H7 (cell line): Measurements from ENCODE around the gene GTPBP4. TPM values are rescaled to one million over a fixed set of nuclear protein-coding genes. Genes with fewer than 3 reads are reported as not detected.

Source experiments
- DNase-seq: peaks from one replicate; pipeline ENCODE4 v3.0.0; 2012
- H3K27me3 ChIP-seq: 2 replicates; pipeline ENCODE4 v1.6.0; 2011; ENCODE audit warnings: mild to moderate bottlenecking, low read length; ENCODE audit not compliant: control insufficient read depth, insufficient read depth
- H3K36me3 ChIP-seq: replicated peaks from 2 replicates; pipeline ENCODE4 v1.5.1; 2011; ENCODE audit warnings: low read length; ENCODE audit not compliant: control insufficient read depth, insufficient read depth
- H3K4me3 ChIP-seq: 2 replicates; pipeline ENCODE4 v1.5.1; 2011; ENCODE audit warnings: low read depth, mild to moderate bottlenecking, control low read depth, low read length, moderate library complexity; ENCODE audit not compliant: insufficient read depth
- total RNA-seq: library from RNA; depleted of rRNA; stranded (reverse); fragments of >200 nt; shearing (Covaris generic); gene quantifications from 2 replicates; pipeline ENCODE4 v1.2.3, GENCODE V29; 2014

The GTPBP4 gene
- total RNA-seq, 1 experiment from 2014 or later = 40.8 TPM

DNA sequence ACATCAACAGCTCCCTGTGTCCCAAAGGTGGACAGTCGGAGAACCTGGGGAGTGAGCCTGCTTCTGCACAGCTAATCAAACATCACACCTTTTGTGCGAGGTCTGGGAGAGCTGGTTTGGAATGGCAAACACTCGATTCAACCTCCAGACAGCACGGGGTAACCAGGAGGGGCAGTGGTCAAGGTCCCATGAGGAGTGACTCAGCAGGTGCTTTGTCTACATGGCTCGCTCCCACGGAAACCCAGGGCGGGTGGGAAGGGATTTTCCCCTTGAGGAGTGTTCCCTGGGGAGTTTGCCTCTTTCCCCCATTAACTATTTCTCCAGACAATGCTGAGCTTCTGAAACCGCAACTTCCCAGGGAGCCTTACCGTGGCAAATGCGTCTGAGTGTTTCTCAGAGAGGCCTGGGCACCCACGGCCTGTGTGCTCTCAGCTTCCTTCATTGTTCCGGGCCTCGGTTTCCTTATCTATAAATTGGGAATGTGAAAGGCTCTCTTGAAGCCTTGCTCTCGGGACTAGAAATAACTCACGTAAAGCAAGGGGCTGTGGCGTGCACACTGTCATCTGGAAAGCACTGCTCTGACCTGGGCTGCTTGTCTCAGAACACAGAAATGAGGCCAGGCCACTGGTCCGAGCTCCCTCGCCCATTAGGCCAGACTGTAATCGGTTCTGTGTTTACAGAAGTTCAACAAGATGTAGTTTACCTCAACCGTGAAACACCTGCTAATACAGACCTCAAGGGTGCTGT lies 14.0 kb upstream of the GTPBP4 start:
- Histone ChIP-seq H3K36me3 (no peaks in the 10 kb centered on the region), H3K4me3 (no peak overlapping the region), H3K27me3 (no peaks in the 10 kb centered on the region)
- DNase-seq = no peak

DNA sequence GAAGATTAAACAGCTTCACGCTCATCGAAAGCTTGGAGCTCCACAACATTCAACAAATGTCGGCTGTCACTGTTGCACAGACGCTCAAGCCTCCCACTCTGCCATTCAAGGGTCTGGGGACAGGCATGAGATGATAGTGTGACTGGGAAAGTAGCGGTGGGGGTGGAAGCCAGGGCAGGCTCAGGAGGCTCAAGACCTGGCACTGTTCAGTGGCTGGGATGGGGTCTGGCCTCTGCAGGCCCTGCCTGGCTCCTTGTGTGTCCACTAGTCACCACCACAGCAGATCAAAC lies 13.5 kb upstream of the GTPBP4 start:
- no peak for DNase-seq
- Histone ChIP-seq H3K4me3 (no peak overlapping the region), H3K36me3 (no peaks in the 10 kb centered on the region), H3K27me3 (no peaks in the 10 kb centered on the region)

DNA sequence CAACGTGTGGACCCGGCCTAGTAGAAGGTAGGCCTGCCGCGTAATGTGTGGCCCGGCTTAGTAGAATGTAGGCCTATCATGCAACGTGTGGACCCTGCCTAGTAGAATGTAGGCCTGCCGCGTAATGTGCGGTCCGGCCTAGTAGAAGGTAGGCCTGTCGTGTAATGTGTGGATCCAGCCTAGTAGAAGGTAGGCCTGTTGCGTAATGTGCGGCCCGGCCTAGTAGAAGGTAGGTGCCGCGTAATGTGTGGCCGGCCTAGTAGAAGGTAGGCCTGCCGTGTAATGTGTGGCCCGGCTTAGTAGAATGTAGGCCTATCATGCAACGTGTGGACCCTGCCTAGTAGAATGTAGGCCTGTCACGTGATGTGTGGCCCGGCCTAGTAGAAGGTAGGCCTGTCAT lies 11.9 kb upstream of the GTPBP4 start:
- H3K27me3 ChIP-seq = no peaks in the 10 kb centered on the region
- DNase-seq = no peak
- no peaks in the 10 kb centered on the region for H3K36me3 ChIP-seq
- no peak overlapping the region for H3K4me3 ChIP-seq

DNA sequence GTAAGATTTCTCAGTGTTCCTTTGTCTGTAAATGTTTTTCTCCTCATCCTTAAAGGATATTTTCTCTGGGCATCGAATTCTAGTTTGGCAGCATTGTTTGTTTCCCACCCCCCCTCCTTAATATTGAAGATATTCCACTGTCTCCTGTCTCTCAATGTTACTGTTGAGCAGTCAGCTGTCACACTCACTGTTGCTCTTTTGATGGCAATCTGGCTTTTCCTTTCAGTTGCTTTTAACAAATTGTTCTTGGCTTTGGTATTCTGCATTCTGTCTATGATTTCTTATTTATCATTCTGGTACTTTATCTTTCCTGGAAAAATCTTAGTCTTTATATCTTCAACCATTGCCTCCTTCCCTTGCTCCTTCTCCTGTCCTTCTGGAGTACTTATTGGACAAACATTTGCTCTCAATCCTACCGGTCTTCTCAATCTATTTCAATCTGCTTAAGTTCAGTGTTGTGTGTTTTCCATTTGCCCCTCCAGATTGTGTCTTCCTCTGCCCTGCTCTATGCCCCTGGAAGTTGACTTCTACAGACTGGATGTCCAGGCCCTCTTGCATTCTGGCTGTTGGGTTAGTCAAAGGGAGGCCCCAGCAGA lies 9.3 kb upstream of the GTPBP4 start:
- H3K27me3 ChIP-seq = no peaks in the 10 kb centered on the region
- no peak overlapping the region for H3K4me3 ChIP-seq
- DNase-seq = no peak
- H3K36me3 ChIP-seq = no peaks in the 10 kb centered on the region

DNA sequence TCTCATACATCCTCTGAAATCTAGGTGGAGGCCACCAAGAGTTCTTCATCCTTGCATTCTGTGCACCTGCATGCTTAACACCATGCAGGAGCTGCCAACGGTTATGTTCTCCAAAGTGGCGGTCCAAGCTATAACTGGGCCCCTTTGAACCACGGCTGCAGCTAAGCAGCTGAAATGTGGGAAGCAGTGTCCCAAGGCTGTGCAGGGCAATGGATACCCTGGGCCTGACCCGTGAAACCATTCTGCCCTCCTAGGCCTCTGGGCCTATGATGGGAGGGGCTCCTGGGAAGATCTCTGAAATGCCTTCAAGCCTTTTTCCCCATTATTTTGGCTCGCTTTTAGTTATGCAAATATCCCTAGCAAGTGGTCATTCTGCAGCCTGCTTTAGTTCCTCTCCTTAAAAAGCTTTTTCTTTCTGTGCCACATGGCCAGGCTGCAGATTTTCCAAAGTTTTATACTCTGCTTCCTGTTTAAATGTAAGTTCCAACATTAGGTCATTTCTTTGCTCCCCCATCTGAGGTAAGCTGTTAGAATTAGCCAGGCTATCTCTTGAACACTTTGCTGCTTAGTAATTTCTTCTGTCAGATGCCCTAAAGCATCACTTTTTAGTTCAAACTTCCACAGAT lies 7.7 kb upstream of the GTPBP4 start:
- Histone ChIP-seq H3K36me3 (no peaks in the 10 kb centered on the region), H3K27me3 (no peaks in the 10 kb centered on the region), H3K4me3 (no peak overlapping the region)
- no peak for DNase-seq

DNA sequence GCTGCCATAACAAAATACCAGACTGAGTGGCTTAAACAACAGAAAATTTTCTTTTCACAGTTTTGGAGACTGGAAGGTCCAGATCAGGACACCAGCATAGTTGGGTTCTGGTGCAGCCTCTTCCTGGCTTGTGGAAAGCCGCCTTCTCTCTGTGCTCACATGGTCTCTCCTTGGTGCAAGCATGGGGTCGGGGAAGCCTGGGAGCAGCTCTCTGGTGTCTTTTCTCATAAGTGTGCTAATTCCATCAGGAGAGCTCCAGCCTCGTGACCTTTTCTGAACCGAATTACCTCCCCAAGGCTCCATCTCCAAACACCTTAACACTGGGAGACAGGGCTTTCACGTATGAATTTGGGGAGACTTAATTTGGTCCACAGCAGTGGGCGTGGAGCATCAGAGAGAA lies 4.8 kb upstream of the GTPBP4 start:
- DNase-seq = no peak
- Histone ChIP-seq H3K36me3 (no peaks in the 10 kb centered on the region), H3K27me3 (no peaks in the 10 kb centered on the region), H3K4me3 (no peak overlapping the region)

DNA sequence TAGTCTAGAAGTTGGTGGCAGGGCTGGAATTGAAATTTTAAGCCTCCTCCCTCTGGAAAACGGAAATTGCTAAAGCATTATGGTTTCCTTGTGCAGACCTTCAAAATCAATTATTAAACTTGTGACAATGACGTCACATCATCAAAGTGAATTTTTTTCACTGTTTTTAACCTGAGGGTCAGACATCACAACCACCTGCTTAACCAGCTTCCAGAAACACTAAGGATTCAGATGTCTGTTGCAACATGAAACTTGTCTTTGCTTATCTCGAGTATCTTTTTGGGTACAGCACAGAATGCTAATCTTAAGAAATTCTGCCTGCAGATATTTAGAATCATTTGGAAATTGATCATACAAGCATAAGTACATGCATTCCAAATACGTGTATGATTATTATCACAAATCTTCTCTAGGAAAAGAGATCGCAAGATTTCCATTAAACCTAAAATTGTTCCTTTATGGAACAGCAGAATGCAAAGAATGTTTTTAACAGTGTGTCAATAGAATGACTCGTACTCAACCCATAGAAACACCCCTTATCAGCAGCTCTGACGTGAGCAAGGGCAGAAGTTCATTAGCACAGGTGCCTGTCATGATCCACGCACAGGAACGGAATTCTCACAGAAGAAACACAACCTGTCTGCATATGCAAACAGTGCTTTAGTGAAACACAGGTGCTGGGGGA lies 4.1 kb upstream of the GTPBP4 start:
- H3K27me3 ChIP-seq = no peaks in the 10 kb centered on the region
- no peak for DNase-seq
- H3K4me3 ChIP-seq = no peak overlapping the region
- no peaks in the 10 kb centered on the region for H3K36me3 ChIP-seq

DNA sequence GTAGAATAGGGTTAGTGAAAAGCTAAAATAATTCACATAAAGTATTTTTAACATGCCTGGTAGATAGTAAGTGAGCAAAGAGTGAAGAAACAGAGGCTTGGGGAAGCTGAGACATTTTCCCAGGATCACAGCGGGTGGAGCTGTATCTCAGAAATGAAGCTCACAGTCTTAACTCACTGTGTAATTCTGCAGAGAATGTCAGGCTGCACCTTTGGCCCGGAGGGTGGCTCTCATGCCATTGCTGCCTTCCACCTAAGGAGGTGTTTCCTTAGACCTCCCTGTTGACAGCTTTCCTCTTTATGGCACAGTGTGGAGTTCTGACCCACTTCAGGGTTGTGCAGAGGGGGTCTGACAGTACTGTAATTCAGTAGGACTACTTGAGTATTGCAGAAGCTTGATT lies 2.9 kb upstream of the GTPBP4 start:
- Histone ChIP-seq H3K27me3 (no peaks in the 10 kb centered on the region), H3K4me3 (no peak overlapping the region), H3K36me3 (no peaks in the 10 kb centered on the region; the same call in 1 of the 2 replicates)
- DNase-seq = no peak

DNA sequence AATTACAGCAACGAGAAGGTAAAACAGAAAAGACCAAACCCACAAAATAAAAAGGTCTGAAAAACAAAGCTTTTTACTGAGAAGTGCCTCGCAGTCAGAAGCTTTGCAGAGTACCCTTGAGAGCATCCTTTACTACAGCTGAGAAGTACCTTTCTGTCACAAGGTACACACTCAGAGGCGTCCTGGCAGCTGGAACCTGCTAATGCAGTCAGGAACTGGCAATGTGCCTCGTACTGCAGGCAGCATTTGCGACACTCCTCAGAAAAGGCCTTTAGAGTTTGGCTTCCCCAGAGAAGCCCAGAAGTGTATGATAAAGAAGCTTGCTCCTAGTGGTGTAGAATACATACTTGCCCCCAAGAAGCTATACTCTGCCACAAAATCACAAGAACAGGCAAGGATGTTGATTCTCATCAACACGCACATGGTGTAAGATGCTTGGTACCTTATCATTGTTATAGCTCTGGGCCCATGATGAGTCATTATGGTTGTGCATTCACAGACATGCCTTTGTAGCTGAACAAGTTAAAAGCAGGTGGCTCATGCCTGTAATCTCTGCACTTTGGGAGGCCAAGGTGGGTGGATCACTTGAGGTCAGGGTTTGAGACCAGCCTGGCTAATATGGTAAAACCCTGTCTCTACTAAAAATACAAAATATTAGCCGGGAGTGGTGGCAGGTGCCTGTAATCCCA lies 2.0 kb upstream of the GTPBP4 start:
- Histone ChIP-seq H3K36me3 (no peaks in the 10 kb centered on the region; the same call in 1 of the 2 replicates), H3K27me3 (no peaks in the 10 kb centered on the region), H3K4me3 (no peak overlapping the region)
- DNase-seq = no peak

DNA sequence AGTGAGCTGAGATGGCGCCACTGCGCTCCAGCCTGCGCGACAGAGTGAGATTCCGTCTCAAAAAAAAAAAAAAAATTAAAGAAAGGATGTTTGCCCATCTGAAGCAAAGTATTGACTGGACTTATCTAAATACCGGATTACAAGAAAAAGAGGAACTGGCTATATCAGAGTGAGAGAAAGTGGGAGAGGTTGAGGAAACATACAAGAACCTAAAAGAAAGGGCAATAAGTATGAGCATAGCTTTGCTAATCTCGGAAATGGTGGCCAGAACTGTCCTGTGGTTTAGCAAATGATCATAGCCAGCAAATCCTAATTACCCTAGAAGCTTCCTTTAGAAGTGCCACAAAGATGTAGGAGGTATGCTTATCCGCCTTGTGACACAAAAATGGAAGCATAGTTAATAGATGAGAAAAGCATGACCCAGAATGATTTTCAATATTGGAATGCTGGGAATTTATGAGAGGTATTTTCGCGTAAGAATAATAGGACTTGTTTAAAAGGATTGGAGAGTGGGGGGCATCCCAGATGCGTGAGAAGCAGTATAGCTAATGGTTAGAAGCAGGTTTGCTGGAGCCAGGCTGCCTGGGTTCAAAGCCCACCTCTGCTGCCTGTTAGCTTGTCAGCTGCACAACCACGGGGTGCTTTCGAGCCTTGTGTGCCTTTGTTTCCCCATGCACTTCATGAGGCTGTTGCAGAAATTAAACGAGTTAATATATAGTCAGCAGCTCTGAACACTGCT lies 1.2 kb upstream of the GTPBP4 start:
- Histone ChIP-seq H3K4me3 (peak overlapping the region; percentile 78), H3K36me3 (no peaks in the 10 kb centered on the region; the same call in 1 of the 2 replicates), H3K27me3 (no peaks in the 10 kb centered on the region)
- no peak for DNase-seq

DNA sequence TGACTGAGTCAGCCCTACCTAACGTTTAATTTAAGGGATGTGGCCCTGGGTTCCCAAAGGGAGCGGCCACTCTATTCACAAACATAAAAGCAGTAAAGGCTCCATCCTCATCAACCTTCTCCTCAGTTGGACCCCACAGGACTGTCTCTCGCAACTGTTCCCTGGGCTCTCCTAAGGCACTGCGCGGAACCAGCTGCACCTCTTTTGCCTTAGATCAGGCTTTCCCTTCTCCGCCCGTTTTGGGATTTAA lies 689 bp upstream of the GTPBP4 start:
- H3K4me3 ChIP-seq = peak overlapping the region; percentile 78
- H3K27me3 ChIP-seq = no peaks in the 10 kb centered on the region
- peaks cover under 1% of the 10 kb centered on the region; the same call in 1 of the 2 replicates for H3K36me3 ChIP-seq
- no peak for DNase-seq

DNA sequence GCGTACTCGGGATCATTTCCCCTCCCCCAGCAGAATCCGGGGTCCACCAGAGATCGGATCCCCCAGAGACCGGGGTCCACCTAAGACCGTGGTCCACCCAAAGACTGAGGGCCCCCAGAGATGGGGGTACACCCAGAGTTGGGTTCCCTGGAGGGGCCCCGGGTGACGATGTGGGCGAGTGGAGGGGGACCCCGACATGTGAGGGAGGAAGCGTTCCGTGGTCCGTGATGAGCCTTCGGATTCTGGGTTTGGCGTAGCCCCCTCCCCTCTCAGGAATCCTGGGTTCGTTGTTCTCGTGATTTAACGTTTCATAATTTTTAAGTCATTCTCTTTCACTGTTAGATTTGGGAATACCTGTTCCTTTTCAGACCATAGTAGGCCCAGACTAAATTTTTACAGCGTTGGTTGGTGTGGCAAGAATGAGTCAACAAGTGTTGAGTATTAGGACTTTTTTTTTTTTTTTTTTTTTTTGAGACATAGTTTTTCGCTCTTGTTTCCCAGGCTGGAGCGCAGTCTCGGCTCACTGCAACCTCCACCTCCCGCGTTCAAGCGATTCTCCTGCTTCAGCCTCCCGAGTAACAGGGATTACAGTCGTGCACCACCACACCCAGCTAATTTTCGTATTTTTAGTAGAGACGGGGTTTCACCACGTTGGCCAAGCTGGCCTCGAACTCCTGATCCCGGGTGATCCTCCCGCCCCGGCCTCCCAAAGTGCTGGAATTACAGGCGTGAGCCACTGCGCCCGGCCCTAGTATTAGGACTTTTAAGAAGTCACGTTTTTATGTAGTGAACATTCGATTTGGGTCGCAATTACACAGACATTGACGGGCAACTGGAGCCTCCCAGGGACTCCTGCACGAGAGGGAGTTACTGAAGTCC lies 672 bp downstream of the GTPBP4 start:
- Histone ChIP-seq H3K27me3 (no peaks in the 10 kb centered on the region), H3K36me3 (peaks cover 7% of the 10 kb centered on the region), H3K4me3 (peak overlapping the region; percentile 78)
- no peak for DNase-seq

DNA sequence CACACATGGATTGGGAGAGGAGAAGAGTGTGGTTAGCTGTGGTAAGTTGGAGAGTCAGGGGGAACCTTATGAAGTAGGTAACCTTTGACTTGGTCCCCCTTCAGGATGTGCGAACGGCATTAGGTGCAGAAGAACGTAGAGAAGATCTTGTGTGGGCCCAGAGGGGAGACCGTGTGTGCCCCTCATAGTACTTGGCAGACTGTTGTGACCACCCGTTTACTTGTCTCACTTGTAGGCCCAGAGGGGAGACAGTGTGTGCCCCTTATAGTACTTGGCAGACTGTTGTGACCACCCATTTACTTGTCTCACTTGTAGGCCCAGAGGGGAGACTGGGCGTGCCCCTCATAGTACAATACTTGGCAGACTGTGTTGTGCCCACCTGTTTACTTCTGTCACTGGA lies 2.6 kb downstream of the GTPBP4 start:
- Histone ChIP-seq H3K27me3 (no peaks in the 10 kb centered on the region), H3K36me3 (peaks cover 19% of the 10 kb centered on the region), H3K4me3 (no peak overlapping the region)
- DNase-seq = no peak
